Stimulated activated CD4-positive, alpha-beta T cell treated with anti-CD3 and anti-CD28 coated beads, Interleukin-4, amount 100 ng/mL, for 4 hours (primary cell): ENCODE measurements around the gene CBY2.
"Not testable (repeated sequence)": the region's sequence is repeated elsewhere in the genome, so short reads cannot be mapped to it uniquely, and the experiment has no call there.

Source experiments
- DNase-seq, 2 experiments: peaks; one replicate each; pipeline ENCODE4 v3.0.0-alpha.2; 2020

Gene CBY2, protein sequence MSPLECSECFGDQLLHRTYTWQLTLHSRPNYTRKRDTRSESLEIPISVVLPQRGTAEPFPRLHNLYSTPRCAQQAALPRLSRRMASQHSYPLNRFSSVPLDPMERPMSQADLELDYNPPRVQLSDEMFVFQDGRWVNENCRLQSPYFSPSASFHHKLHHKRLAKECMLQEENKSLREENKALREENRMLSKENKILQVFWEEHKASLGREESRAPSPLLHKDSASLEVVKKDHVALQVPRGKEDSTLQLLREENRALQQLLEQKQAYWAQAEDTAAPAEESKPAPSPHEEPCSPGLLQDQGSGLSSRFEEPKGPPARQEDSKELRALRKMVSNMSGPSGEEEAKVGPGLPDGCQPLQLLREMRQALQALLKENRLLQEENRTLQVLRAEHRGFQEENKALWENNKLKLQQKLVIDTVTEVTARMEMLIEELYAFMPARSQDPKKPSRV

GRCh38 chr13:45702088-45702487, at the start of gene CBY2:
Gene CBY2 (plus strand): TSS chr13:45702320. CDS start chr13:45702391, 71 bp downstream.
- DNase-seq = no peak

GRCh38 chr13:45654633-45655349, 47.3 kb upstream of the CBY2 start:
- no peak for DNase-seq

GRCh38 chr13:45658586-45659235, 43.4 kb upstream of the CBY2 start:
- no peak for DNase-seq

DNA sequence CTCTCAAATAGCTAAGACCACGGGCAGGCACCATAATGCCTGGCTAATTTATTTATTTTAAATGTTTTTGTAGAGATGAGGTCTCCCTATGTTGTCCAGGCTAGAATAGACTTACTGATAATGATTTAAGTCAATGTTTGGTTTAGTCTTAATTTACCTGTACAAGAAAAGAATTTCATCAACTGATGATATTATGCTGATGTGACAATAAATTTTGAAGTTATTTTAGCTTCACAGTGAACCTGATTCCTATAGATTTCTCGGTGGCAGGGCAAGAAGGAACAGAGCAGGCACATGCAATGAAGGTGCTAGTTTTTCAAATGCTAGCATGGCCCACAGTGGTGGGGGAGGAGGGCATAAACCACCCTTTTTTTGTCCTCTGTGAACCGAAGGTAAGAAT, 42.6 kb upstream of the CBY2 start:
- DNase-seq = no peak

DNA sequence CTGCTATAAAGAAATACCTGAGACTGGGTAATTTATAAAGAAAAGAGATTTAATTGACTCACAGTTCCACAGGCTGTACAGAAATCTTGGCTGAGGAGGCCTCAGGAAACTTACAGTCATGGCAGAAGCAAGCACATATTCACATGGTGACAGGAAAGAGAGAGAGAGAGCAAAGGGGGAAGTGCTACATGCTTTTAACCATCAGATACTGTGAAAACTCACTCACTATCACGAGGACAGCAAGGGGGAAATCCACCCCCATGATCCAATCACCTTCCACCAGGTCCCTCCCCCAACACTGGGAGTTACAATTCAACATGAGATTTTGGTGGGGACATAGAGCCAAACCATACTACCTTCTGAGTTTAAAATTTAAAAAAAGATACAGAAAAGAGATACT, 41.7 kb upstream of the CBY2 start:
- DNase-seq = not testable (repeated sequence)

DNA sequence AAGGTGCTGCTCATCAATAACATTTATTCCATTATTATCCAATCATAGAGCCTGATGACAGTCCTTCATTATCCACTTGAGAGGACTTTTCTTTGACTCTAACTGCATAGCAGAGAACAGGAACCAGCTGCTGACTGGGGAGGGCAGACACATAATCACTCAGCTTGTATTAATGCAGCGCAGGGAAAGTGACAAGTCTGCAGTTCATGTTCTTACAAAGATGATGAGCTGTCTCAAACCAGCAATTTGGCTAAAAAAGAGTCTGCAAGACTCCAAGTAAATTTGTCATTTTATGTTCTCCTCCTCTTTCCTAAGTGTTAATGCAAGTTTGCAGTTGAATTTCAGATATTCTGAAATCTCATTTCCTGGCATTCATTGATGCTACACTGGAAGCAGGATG, 40.0 kb upstream of the CBY2 start:
- no peak for DNase-seq

GRCh38 chr13:45662903-45663302, 39.2 kb upstream of the CBY2 start:
- not testable (repeated sequence) for DNase-seq

- not testable (repeated sequence) for DNase-seq
These were observed 32.5 kb upstream of the CBY2 start for GRCh38 chr13:45669626-45670025.

GRCh38 chr13:45670189-45670885, 31.8 kb upstream of the CBY2 start:
- DNase-seq = no peak

DNA sequence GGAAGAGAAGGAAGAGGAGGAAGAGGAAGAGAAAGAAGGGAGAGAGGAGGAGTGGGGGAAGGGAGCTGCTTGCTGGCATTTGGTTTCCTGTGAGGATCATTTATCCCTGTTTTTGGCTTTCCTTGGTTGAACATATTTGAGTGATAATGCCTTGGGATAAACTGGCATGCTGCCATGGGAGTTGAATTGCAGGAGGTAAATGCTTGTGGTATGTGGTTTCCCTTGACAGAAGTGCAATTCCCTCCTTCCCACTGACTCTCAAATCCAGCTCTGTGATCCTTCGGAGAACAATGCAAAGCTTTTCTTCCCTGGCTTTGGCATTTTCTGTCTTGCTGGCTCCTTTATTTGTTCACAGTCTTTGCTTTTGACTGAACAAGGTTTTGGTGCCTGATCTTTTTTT, 27.2 kb upstream of the CBY2 start:
- DNase-seq = no peak

DNA sequence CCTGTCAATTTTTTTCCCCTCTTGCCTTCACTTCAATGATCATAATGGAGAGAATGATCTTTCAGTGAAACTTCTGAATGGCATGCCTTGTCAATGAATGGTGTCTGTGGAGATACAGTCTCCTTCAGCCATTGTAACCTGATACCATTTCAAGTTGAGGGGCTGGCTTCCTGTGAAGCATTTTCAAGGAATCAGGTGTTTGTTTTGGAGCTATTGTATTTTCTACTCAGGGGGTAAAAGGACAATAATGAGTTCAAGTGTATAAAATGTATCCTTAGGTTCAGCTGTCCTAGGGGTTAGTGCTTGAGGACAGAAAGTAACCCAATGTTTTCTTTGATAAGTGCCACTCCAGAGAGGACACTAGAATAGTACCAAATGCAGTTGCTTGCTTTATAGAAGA, 23.8 kb upstream of the CBY2 start:
- DNase-seq = no peak

DNA sequence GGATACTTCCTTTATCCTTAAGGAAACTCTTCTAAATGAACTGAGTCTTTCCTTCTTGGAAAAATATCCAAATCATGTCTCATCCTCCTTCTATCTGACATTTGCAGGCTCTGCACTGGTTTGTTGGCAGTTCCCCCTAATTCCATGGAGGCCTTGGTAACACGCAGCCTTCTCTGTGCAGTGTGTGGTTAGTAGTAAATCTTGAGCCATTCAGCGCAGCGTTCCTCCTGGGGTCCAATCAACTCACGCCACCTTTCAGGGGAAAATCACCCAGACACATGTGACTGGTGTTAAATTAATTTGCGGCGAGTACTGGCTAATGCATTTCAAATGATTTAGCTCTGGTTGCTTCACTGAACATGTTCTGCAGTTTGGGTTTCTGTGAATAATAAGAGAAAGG, 21.0 kb upstream of the CBY2 start:
- no peak for DNase-seq

DNA sequence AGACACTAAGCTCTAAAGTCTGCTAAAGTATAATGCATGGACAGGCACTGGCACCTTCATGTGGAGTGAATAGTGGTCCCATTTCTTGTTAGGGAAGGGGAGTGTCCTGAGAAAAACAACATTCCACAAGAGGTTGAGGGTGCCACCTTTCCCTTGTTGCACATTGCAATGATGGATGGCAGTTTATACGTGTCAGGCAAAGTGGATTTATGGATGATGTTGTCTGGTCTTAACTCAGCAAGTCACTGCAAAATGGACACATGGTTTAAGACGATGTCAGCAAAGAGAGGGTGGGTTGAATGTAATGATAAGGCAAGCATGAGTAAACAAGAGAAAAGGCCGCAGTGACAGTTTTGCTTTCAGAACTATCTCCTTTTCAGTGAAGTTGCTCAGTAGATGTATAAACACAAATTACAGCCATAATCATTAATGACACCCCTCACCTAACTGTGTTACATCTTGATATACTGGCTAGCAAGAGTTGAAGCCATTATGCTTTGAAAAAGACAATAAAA, 19.6 kb upstream of the CBY2 start:
- DNase-seq = no peak

DNA sequence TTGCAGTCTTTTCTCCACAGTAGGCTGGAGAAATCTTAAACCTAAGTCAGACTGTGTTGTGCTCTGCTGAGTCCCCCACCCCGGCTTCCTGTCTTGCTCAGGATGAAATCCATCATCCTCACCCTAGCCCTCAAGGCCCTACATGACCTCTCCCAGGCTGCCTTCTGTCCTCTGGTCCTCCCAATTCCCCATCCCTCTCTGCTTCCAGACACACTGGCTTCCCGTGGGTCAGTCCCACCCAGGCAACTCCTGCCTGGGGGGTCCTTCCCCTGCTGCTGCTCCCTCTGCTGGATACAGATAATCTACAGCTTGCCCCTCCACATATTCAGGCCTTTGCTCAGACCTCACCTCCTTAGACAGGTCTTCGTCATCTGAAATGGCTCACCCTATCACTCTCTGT, 18.4 kb upstream of the CBY2 start:
- no peak for DNase-seq

DNA sequence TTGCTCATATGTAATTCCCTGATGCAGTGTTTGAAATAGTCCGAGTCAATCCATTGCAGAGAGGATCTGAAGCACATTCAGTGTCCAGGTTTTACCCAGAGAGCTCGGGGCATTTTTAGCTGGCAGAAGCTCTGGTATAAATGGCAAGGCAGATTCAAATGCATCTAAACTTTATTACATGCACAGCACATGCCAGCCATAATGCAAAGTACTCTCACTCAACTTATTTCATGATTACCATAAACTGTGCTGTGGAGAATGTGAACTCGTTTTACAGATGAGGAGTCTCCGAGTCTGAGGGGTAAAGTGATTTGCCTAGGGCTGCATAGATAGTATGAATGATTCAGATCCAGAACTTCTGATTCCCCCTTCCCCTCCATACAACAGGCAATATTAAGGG, 13.5 kb upstream of the CBY2 start:
- DNase-seq = no peak

GRCh38 chr13:45690636-45691035, 11.5 kb upstream of the CBY2 start:
- no peak for DNase-seq

- no peak for DNase-seq
These were observed 10.9 kb upstream of the CBY2 start for GRCh38 chr13:45691251-45691650.

DNA sequence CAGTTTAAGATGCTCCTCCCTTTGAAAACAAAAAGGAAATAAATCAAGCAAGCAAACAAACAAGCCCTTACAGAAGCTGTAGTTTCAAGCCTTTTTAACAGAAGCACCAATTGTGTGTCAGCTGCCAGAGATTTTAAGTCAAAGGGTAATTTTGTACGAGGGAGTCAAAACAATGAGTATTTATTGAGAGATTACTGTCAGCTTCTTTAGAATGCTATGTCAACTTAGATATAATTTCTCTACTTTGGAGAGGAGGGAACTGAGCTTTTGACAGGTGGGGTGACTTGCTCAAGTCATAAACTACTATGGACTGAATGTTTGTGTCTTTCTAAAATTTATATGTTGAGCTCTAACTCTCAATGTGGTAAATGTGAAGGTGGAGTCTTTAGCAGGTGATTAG, 10.5 kb upstream of the CBY2 start:
- no peak for DNase-seq

DNA sequence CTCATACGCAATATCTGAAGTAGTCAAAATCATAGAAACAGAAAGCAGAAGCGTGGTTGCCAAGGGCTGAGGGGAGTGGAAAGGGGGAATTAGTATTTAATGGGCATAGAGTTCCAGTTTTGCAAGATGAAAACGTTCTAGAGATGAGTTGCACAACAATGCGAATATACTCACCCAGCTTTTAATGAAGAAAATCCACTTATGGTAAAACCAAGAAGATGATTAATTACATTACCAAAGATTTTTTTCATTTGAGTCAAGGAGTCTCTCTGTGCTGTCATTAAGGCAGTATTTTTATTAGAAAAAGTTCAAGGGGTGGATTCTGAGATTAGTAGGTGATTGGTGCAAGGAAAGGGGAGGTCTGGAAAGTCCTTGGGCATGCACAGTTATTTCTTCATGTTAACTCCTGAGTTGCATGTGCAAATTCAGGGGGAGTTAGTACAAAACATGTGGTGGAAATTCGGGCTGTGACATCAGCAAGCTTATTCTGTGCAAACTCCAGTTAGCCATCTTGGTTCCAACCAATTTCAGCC, 6.9 kb upstream of the CBY2 start:
- no peak for DNase-seq

DNA sequence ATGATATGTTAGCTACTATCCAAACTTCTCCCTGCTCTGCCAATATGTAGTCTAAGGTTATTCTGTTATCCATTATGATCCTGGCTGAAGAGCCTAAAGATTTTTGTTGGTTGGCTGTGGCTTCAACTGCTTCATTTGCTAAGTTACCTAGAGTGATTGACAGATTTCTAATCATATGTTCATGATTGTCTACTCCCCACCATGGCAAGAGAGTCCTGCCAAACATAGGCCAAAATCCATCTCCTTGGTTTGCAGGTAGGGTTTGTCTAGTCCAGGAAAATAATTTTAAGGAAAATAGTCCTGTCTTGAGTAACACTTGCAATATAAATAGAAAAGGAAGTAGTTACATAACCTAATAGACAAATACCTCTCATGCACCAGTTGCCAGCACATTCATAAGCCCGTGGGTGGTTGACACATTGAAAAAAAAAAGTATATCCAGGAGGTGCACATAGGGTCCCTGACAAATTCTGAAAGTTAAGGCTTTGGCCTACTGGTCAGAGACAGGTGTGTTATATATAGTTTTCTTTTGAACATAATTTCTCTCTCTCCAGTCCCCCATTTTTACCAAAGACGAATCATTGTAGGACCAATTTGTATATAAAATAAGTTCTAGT, 5.4 kb upstream of the CBY2 start:
- no peak for DNase-seq

DNA sequence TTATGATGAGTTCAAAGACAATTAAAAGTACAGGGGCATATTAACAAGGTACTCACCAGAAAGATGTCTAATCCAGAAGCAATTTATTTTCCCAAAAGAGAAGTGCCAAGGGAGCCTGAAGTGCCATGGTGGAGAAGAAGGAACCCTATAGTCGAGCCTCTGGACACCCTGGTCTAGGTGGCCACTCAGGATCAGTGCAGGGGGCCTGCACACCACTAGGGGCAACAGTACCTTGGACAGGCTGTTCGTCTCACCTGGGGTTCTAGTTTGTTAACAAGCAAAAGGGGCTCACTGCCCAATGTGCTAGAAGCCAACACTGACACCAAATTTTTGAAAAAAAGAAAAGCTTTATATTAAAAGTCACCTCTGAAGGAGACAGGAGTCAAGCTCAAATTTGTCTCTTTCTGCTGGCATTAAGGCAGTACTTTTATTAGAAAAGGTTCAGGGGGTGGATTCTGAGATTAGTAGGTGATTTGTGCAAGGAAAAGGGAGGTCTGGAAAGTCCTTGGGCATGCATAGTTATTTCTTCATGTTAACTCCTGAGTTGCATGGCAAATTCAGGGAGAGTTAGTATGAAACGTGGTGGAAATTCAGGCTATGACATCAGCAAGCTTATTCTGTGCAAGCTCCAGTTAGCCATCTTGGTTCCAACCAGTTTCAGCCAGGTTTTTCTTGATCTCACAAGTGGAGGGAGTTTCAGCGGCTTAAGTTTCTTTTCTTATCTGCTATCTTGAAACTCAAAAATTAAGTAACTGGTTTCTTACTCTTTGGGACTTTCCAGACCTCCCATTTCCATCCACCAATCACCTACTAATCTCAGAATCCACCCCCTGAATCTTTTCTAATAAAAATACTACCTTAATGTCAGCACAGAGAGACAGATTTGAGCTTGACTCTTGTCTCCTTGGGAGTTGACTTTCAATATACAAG, 884 bp upstream of the CBY2 start:
- DNase-seq = no peak
